IMR-90 (cell line): Measurements from ENCODE around the gene PVALEF. TPM values are rescaled to one million over a fixed set of nuclear protein-coding genes. Genes with fewer than 3 reads are reported as not detected.
"Not testable (repeated sequence)": the region's sequence is repeated elsewhere in the genome, so short reads cannot be mapped to it uniquely, and the experiment has no call there.

ENCODE experiments used
- ATAC-seq: fragments of 200-7000 bp; cut with Tn5 transposase; 2 replicates; pipeline ENCODE4 v1.9.1; 2020; ENCODE audit warnings: low read depth, mild to moderate bottlenecking, moderate library complexity
- BruUV-seq: library from RNA; stranded (reverse); fragments of 400-500 nt; replicated peaks from 2 replicates; lab custom pipeline; 2021; lab: Mats Ljungman, UMichigan
- CTCF ChIA-PET: fragments of 300-600 bp; formaldehyde crosslinking; extraction: SDS; loops from one replicate; lab custom pipeline; 2021; ENCODE audit warnings: antibody characterized with exemption; lab: Yijun Ruan, JAX
- POLR2A ChIA-PET: fragments of 300-600 bp; sonication (Branson Sonifier 250); formaldehyde crosslinking; loops from one replicate; lab custom pipeline; 2022; ENCODE audit warnings: antibody characterized with exemption; ENCODE audit not compliant: unreplicated experiment; lab: Charles Lee
- DNase-seq: peaks from one replicate; pipeline ENCODE4 v3.0.0; 2013
- H2AFZ ChIP-seq: replicated peaks from 2 replicates; pipeline ENCODE3; 2013; ENCODE audit warnings: low read length, mild to moderate bottlenecking; ENCODE audit not compliant: poor library complexity
- H2AK5ac ChIP-seq: 2 replicates; pipeline ENCODE4 v1.6.1; 2013; ENCODE audit warnings: low read depth, low read length, inconsistent platforms
- H2AK9ac ChIP-seq: replicated peaks from 2 replicates; pipeline ENCODE3; 2013; ENCODE audit warnings: mild to moderate bottlenecking, low read depth, low read length, moderate library complexity; ENCODE audit not compliant: poor library complexity
- H2BK120ac ChIP-seq: 2 replicates; pipeline ENCODE4 v1.6.1; 2013; ENCODE audit warnings: low read depth, low read length, inconsistent platforms
- H2BK15ac ChIP-seq: 3 replicates; pipeline ENCODE4 v1.6.1; 2013; ENCODE audit warnings: low read depth, low read length, inconsistent platforms
- H2BK20ac ChIP-seq: 2 replicates; pipeline ENCODE4 v1.6.1; 2013; ENCODE audit warnings: low read depth, mild to moderate bottlenecking, inconsistent platforms, low read length, moderate library complexity
- H2BK5ac ChIP-seq: 2 replicates; pipeline ENCODE4 v1.6.1; 2013; ENCODE audit warnings: mild to moderate bottlenecking, low read depth, low read length, inconsistent platforms; ENCODE audit not compliant: poor library complexity, severe bottlenecking
- H3K14ac ChIP-seq: replicated peaks from 2 replicates; pipeline ENCODE4 v1.6.1; 2013; ENCODE audit warnings: low read depth, low read length, inconsistent platforms
- H3K18ac ChIP-seq: 2 replicates; pipeline ENCODE4 v1.6.1; 2013; ENCODE audit warnings: low read depth, low read length, control low read depth
- H3K23ac ChIP-seq: 2 replicates; pipeline ENCODE4 v1.6.1; 2013; ENCODE audit warnings: low read depth, low read length, inconsistent platforms
- H3K27ac ChIP-seq: 2 replicates; pipeline ENCODE4 v1.5.1; 2013; ENCODE audit warnings: mild to moderate bottlenecking, control low read depth, low read length; ENCODE audit not compliant: insufficient read depth
- H3K27me3 ChIP-seq: 2 replicates; pipeline ENCODE4 v1.6.1; 2013; ENCODE audit warnings: low read length; ENCODE audit not compliant: control insufficient read depth, insufficient read depth
- H3K36me3 ChIP-seq: 2 replicates; pipeline ENCODE4 v1.6.1; 2013; ENCODE audit warnings: low read length, mixed read lengths; ENCODE audit not compliant: control insufficient read depth, insufficient read depth
- H3K4ac ChIP-seq: 2 replicates; pipeline ENCODE4 v1.6.1; 2013; ENCODE audit warnings: low read depth, low read length, inconsistent platforms
- H3K4me1 ChIP-seq: 2 replicates; pipeline ENCODE4 v1.6.1; 2013; ENCODE audit warnings: low read length, mixed read lengths; ENCODE audit not compliant: control insufficient read depth, insufficient read depth
- H3K4me2 ChIP-seq: 2 replicates; pipeline ENCODE4 v1.6.1; 2013; ENCODE audit warnings: low read depth, mild to moderate bottlenecking, control low read depth, low read length, moderate library complexity
- H3K4me3 ChIP-seq: 2 replicates; pipeline ENCODE4 v1.5.1; 2013; ENCODE audit warnings: low read depth, mild to moderate bottlenecking, control low read depth, low read length, moderate library complexity; ENCODE audit not compliant: insufficient read depth
- H3K56ac ChIP-seq: 2 replicates; pipeline ENCODE4 v1.6.1; 2013; ENCODE audit warnings: low read length, inconsistent platforms; ENCODE audit not compliant: insufficient read depth; ENCODE audit errors: extremely low read depth
- H3K79me1 ChIP-seq, 2 experiments: 2 replicates each; pipeline ENCODE4 v1.6.1; 2013; ENCODE audit warnings: low read length in 2 of 2, inconsistent platforms in 1 of 2, low read depth in 1 of 2
- H3K9ac ChIP-seq: 2 replicates; pipeline ENCODE4 v1.6.1; 2013; ENCODE audit warnings: low read depth, low read length, control low read depth
- H3K9me1 ChIP-seq: 2 replicates; pipeline ENCODE4 v1.6.1; 2013; ENCODE audit warnings: low read length, inconsistent platforms; ENCODE audit not compliant: insufficient read depth
- H3K9me3 ChIP-seq: 2 replicates; pipeline ENCODE4 v1.6.1; 2013; ENCODE audit warnings: low read length; ENCODE audit not compliant: control insufficient read depth, insufficient read depth
- H4K20me1 ChIP-seq: 2 replicates; pipeline ENCODE4 v1.6.1; 2013; ENCODE audit warnings: low read length, inconsistent platforms; ENCODE audit not compliant: insufficient read depth
- H4K5ac ChIP-seq: 2 replicates; pipeline ENCODE4 v1.6.1; 2013; ENCODE audit warnings: mild to moderate bottlenecking, low read depth, low read length, control low read depth
- H4K8ac ChIP-seq, 2 experiments: 2 replicates each; pipeline ENCODE4 v1.6.1; 2013; ENCODE audit warnings: low read depth in 2 of 2, low read length in 2 of 2, control low read depth in 1 of 2, inconsistent platforms in 1 of 2
- H4K91ac ChIP-seq: 2 replicates; pipeline ENCODE4 v1.6.1; 2013; ENCODE audit warnings: low read depth, low read length, inconsistent platforms; ENCODE audit not compliant: insufficient read depth
- CEBPB ChIP-seq: IDR thresholded peaks from 2 replicates; pipeline ENCODE4 v1.6.1; 2012; ENCODE audit warnings: low read depth, low read length, improper control_type of control experiment
- WGBS, 2 experiments: methylation state at CpG; one replicate each; pipeline versions ENCODE4 v1.1.5 to v1.1.7; 2013; ENCODE audit warnings: missing lambda C conversion rate in 2 of 2; ENCODE audit not compliant: insufficient read length in 1 of 2; ENCODE audit errors: extremely low coverage in 2 of 2; 5-methylcytosine and 5-hydroxymethylcytosine counted together
- dilution Hi-C: fragments of 300-500 bp; cut with HindIII; formaldehyde crosslinking; loops from one replicate; pipeline ENCODE4 v1.14.3; 2018; ENCODE audit warnings: low sequenced_read_pairs; ENCODE audit not compliant: unreplicated experiment
- in situ Hi-C: fragments of 300-500 bp; cut with MboI; formaldehyde crosslinking; loops from 3 replicates; pipeline ENCODE4 v1.14.3; 2019; ENCODE audit warnings: low sequenced_read_pairs, inconsistent platforms, mixed read lengths
- intact Hi-C: fragments of 100-400 bp; cut with micrococcal nuclease; formaldehyde crosslinking; loops from 2 replicates; pipeline ENCODE4 v1.10.0; 2022
- polyA plus RNA-seq, 3 experiments: library from polyadenylated mRNA; depleted of rRNA; stranded (reverse); fragments of >200 nt; gene quantifications; 2 replicates each; pipeline ENCODE4 v1.2.3, GENCODE V29; 2012; ENCODE audit warnings: low replicate concordance in 1 of 3
- total RNA-seq: library from RNA; depleted of rRNA; stranded (reverse); fragments of >200 nt; gene quantifications from 2 replicates; pipeline ENCODE4 v1.2.3, GENCODE V29; 2012

Gene PVALEF
- total and polyA plus RNA-seq, 2 of the 4 experiments (the other 2 are of a cell fraction): not detected

DNA sequence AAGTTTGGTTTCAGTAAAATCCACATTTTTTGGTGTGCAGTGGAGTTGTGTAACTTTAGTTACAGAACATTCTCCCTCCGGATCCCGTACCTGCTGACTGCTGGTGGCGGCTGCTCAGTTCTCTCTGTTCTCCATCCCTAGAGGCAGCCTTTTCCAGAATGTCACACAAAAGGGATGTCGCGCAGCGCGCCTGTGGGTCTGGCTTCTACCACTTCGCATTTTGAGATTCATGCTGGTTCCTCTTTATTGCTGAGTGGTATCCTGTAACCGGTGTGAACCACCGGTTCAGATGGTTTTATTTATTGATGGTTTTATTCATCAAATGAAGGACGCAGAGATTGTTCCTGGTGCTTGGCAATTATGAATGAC is 58.4 kb downstream of the PVALEF start (continued):
- no peak for TF ChIP-seq CEBPB

GRCh38 chr17:81227630-81228029 is 62.3 kb downstream of the PVALEF start:
- ATAC-seq, H3K79me1 ChIP-seq, H3K14ac ChIP-seq, CTCF ChIA-PET, H3K18ac ChIP-seq, H3K4ac ChIP-seq, H3K27me3 ChIP-seq, H3K9me1 ChIP-seq, H3K56ac ChIP-seq, in situ Hi-C loops, H3K4me3 ChIP-seq, H3K4me2 ChIP-seq, H4K91ac ChIP-seq, H3K9me3 ChIP-seq, H2BK120ac ChIP-seq, H3K9ac ChIP-seq, dilution Hi-C loops, POLR2A ChIA-PET, BruUV-seq, H3K23ac ChIP-seq, H2AK5ac ChIP-seq, H2BK5ac ChIP-seq, DNase-seq, H2AFZ ChIP-seq, H2AK9ac ChIP-seq, intact Hi-C loops, H3K4me1 ChIP-seq, H2BK15ac ChIP-seq, H4K5ac ChIP-seq, H4K20me1 ChIP-seq, H4K8ac ChIP-seq, H2BK20ac ChIP-seq, H3K27ac ChIP-seq: not testable (repeated sequence)
- no CpG with 5 or more reads among the region's 2 CpGs for WGBS, 2 experiments
- H3K36me3 ChIP-seq: peaks cover 31% of the 10 kb centered on the region
